Lower leg skin (tissue), 3 donors: ENCODE data around the gene ZNF366.

Experiments used
- POLR2A ChIP-seq, 2 donors: fragments of 450-650 bp; IDR thresholded peaks; one replicate each; pipeline ENCODE4 v1.6.1; 2016 to 2017; ENCODE audit warnings: antibody characterized with exemption in 2 of 2, mild to moderate bottlenecking in 1 of 2, moderate library complexity in 1 of 2
- TF ChIP-seq, protein P1 (sequence below), 3 donors: fragments of 450-650 bp; IDR thresholded peaks; one replicate each; pipeline ENCODE4 v1.5.1; 2016; ENCODE audit warnings: antibody characterized with exemption in 3 of 3, mild to moderate bottlenecking in 3 of 3, moderate library complexity in 2 of 3

DNA sequence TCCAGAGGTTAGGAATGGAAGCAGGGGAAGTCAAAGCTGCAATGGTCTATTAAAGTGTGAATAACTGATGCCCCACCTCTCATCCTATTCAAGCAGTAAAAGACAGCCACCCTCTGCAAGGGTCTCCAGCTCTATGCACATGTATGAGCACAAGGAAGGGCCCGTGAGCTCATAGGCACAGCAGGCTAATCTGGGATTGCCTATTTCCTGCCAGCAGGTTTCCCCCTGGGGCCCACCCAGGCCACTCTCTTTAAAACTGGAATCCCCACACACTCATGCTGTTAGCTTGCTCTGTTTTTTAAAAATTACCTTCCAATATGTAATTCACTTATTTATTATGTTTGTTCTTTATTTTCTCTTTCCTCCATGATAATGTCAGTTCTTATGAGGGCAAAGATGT is 48.7 kb upstream of the ZNF366 start:
- TF ChIP-seq, protein P1, sequence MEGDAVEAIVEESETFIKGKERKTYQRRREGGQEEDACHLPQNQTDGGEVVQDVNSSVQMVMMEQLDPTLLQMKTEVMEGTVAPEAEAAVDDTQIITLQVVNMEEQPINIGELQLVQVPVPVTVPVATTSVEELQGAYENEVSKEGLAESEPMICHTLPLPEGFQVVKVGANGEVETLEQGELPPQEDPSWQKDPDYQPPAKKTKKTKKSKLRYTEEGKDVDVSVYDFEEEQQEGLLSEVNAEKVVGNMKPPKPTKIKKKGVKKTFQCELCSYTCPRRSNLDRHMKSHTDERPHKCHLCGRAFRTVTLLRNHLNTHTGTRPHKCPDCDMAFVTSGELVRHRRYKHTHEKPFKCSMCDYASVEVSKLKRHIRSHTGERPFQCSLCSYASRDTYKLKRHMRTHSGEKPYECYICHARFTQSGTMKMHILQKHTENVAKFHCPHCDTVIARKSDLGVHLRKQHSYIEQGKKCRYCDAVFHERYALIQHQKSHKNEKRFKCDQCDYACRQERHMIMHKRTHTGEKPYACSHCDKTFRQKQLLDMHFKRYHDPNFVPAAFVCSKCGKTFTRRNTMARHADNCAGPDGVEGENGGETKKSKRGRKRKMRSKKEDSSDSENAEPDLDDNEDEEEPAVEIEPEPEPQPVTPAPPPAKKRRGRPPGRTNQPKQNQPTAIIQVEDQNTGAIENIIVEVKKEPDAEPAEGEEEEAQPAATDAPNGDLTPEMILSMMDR (IDR thresholded peaks at IDR 0.05) = no peak
- TF ChIP-seq POLR2A (IDR thresholded peaks at IDR 0.05) = no peak
